GM12891 (cell line): ENCODE measurements around the gene SLC25A29.

Experiments used
- DNase-seq: peaks from one replicate; pipeline ENCODE4 v3.0.0; 2011; ENCODE audit warnings: low spot score; ENCODE audit not compliant: insufficient read length
- FAIRE-seq: peaks from 2 replicates; lab custom pipeline; 2011; peaks lifted over from hg19 to GRCh38; lab: Jason Lieb, UNC
- PAX5 ChIP-seq: IDR thresholded peaks from 2 replicates; pipeline ENCODE4 v1.6.1; 2011; ENCODE audit warnings: low read length, moderate library complexity, mild to moderate bottlenecking; ENCODE audit not compliant: insufficient read depth, severe bottlenecking
- POLR2A ChIP-seq: IDR thresholded peaks from 2 replicates; pipeline ENCODE4 v1.6.1; 2011; ENCODE audit warnings: low read depth, low read length, control low read depth
- POLR2AphosphoS5 ChIP-seq: IDR thresholded peaks from 2 replicates; pipeline ENCODE4 v1.6.1; 2011; ENCODE audit warnings: low read depth, low read length, control low read depth
- POU2F2 ChIP-seq: IDR thresholded peaks from 2 replicates; pipeline ENCODE4 v1.6.1; 2011; ENCODE audit warnings: low read depth, mild to moderate bottlenecking, control low read depth, low read length, moderate library complexity
- SPI1 ChIP-seq: IDR thresholded peaks from 2 replicates; pipeline ENCODE4 v1.6.1; 2011; ENCODE audit warnings: low read depth, low read length, control low read depth
- TAF1 ChIP-seq: IDR thresholded peaks from 2 replicates; pipeline ENCODE4 v1.6.1; 2011; ENCODE audit warnings: low read depth, low read length, control low read depth

The SLC25A29 gene

GRCh38 chr14:100332071-100332639, 25.9 kb upstream of the SLC25A29 start:
- no peak for TF ChIP-seq TAF1
- TF ChIP-seq POU2F2: no peak
- no peak for TF ChIP-seq PAX5
- DNase-seq (no peak), FAIRE-seq (no peak)

- TF ChIP-seq PAX5 (no peak), TAF1 (no peak), POU2F2 (no peak), SPI1 (no peak), POLR2AphosphoS5 (no peak), POLR2A (no peak)
Measured at GRCh38 chr14:100330388-100330931, 24.2 kb upstream of the SLC25A29 start.

GRCh38 chr14:100330007-100330344, 23.7 kb upstream of the SLC25A29 start:
- TF ChIP-seq POLR2AphosphoS5 (no peak), PAX5 (no peak), POLR2A (no peak), SPI1 (no peak), TAF1 (no peak), POU2F2 (no peak)
- FAIRE-seq (no peak), DNase-seq (no peak)

More at GRCh38 chr14:100330388-100330931, 24.2 kb upstream of the SLC25A29 start:
- no peak for DNase-seq
- FAIRE-seq: no peak

GRCh38 chr14:100329233-100330006, 23.2 kb upstream of the SLC25A29 start:
- FAIRE-seq: no peak
- no peak for DNase-seq
- TF ChIP-seq PAX5: no peak

- DNase-seq (no peak), FAIRE-seq (no peak)
- no peak for TF ChIP-seq PAX5
- no peak for TF ChIP-seq SPI1
- no peak for TF ChIP-seq POLR2AphosphoS5
- no peak for TF ChIP-seq POU2F2
- TF ChIP-seq TAF1: no peak
- TF ChIP-seq POLR2A: no peak
Measured at GRCh38 chr14:100328495-100329163, 22.4 kb upstream of the SLC25A29 start.

- no peak for DNase-seq
- FAIRE-seq: no peak
- TF ChIP-seq POLR2AphosphoS5: no peak
- TF ChIP-seq TAF1: no peak
- TF ChIP-seq SPI1: no peak
- TF ChIP-seq POU2F2: no peak
- no peak for TF ChIP-seq POLR2A
- TF ChIP-seq PAX5: no peak
Measured at GRCh38 chr14:100327128-100327527, 20.9 kb upstream of the SLC25A29 start.

- FAIRE-seq (no peak), DNase-seq (no peak)
- TF ChIP-seq SPI1 (no peak), POU2F2 (no peak), TAF1 (no peak), PAX5 (no peak), POLR2A (no peak), POLR2AphosphoS5 (no peak)
Measured at GRCh38 chr14:100325958-100326357, 19.7 kb upstream of the SLC25A29 start.

- TF ChIP-seq POLR2A (no peak), SPI1 (no peak), PAX5 (no peak), POLR2AphosphoS5 (no peak), TAF1 (no peak)
- DNase-seq (no peak), FAIRE-seq (no peak)
Measured at GRCh38 chr14:100325231-100325632, 19.0 kb upstream of the SLC25A29 start.

- no peak for DNase-seq
- TF ChIP-seq TAF1 (no peak), SPI1 (no peak), POU2F2 (no peak), POLR2AphosphoS5 (no peak), POLR2A (no peak), PAX5 (no peak)
- no peak for FAIRE-seq
Measured at GRCh38 chr14:100323942-100324307, 17.7 kb upstream of the SLC25A29 start.
